ENCODE results near the gene ABCG2. TPM values are rescaled to one million over a fixed set of nuclear protein-coding genes. Genes with fewer than 3 reads are reported as not detected.

The ABCG2 gene
- total RNA-seq, 3 donors from 2014 or later (not counting 1 experiment from before 2014, with no cell fraction given), result 0.19 to 0.73 (median 0.61) TPM

GRCh38 chr4:88075336-88075735 is 83.1 kb downstream of the ABCG2 start:
- Mint-ChIP-seq H3K4me1 (no peaks in the 10 kb centered on the region), H3K9me3 (peaks cover 0 to 6% of the 10 kb centered on the region in 2 donors), H3K36me3 (peaks cover 26% of the 10 kb centered on the region), H3K4me3 (no peak overlapping the region), H3K27ac (no peak overlapping the region), H3K27me3 (ENCODE audit: low read depth in 2 of 2) (no peaks in the 10 kb centered on the region)
- intact Hi-C loops (cut with micrococcal nuclease), result no loop called here
- Histone ChIP-seq H3K4me1 (ENCODE audit: control insufficient read depth, insufficient read depth, low read length) (no peaks in the 10 kb centered on the region), H3K27me3 (ENCODE audit: control insufficient read depth, insufficient read depth, low read length) (no peaks in the 10 kb centered on the region), H3K9me3 (ENCODE audit: control insufficient read depth, insufficient read depth, low read length) (no peaks in the 10 kb centered on the region), H3K27ac (ENCODE audit: low read length) (no peak overlapping the region), H3K36me3 (ENCODE audit: control insufficient read depth, insufficient read depth, low read length) (peaks cover 14% of the 10 kb centered on the region), H3K4me3 (ENCODE audit: low read length) (no peak overlapping the region)
- TF ChIP-seq CTCF (IDR thresholded peaks at IDR 0.05), result no peak
- WGBS (ENCODE audit: insufficient coverage), result 97% methylated on average over 8 of the region's 9 CpGs
- no peak for ATAC-seq
- no peak for DNase-seq

GRCh38 chr4:88070031-88070430 is 88.4 kb downstream of the ABCG2 start:
- no peak overlapping the region for H3K4me3 ChIP-seq (ENCODE audit: low read length)
- no peaks in the 10 kb centered on the region for H3K27me3 Mint-ChIP-seq (ENCODE audit: low read depth in 2 of 2)
- no peaks in the 10 kb centered on the region for H3K27me3 ChIP-seq (ENCODE audit: control insufficient read depth, insufficient read depth, low read length)
- no peaks in the 10 kb centered on the region for H3K4me1 ChIP-seq (ENCODE audit: control insufficient read depth, insufficient read depth, low read length)
- H3K27ac Mint-ChIP-seq, result no peak overlapping the region
- peaks cover 32% of the 10 kb centered on the region for H3K36me3 Mint-ChIP-seq
- DNase-seq, result no peak
- no peak overlapping the region for H3K4me3 Mint-ChIP-seq
- H3K36me3 ChIP-seq (ENCODE audit: control insufficient read depth, insufficient read depth, low read length), result peaks cover 15% of the 10 kb centered on the region
- H3K4me1 Mint-ChIP-seq, result no peaks in the 10 kb centered on the region
- no peaks in the 10 kb centered on the region for H3K9me3 ChIP-seq (ENCODE audit: control insufficient read depth, insufficient read depth, low read length)
- TF ChIP-seq CTCF (IDR thresholded peaks at IDR 0.05), result no peak
- H3K9me3 Mint-ChIP-seq, result peaks cover 0 to 6% of the 10 kb centered on the region in 2 donors
- ATAC-seq, result no peak
- no CpG with 5 or more reads among the region's 1 CpG for WGBS (ENCODE audit: insufficient coverage)
- H3K27ac ChIP-seq (ENCODE audit: low read length), result no peak overlapping the region
- intact Hi-C loops (cut with micrococcal nuclease), result no loop called here

GRCh38 chr4:88064410-88064809 is 94.0 kb downstream of the ABCG2 start:
- no peak for TF ChIP-seq CTCF (IDR thresholded peaks at IDR 0.05)
- Histone ChIP-seq H3K4me1 (ENCODE audit: control insufficient read depth, insufficient read depth, low read length) (no peaks in the 10 kb centered on the region), H3K27ac (ENCODE audit: low read length) (no peak overlapping the region), H3K36me3 (ENCODE audit: control insufficient read depth, insufficient read depth, low read length) (peaks cover 11% of the 10 kb centered on the region), H3K9me3 (ENCODE audit: control insufficient read depth, insufficient read depth, low read length) (no peaks in the 10 kb centered on the region), H3K4me3 (ENCODE audit: low read length) (no peak overlapping the region), H3K27me3 (ENCODE audit: control insufficient read depth, insufficient read depth, low read length) (no peaks in the 10 kb centered on the region)
- Mint-ChIP-seq H3K27ac (no peak overlapping the region), H3K4me1 (no peaks in the 10 kb centered on the region), H3K36me3 (peaks cover 14% of the 10 kb centered on the region), H3K27me3 (ENCODE audit: low read depth in 2 of 2) (no peaks in the 10 kb centered on the region), H3K9me3 (no peaks in the 10 kb centered on the region), H3K4me3 (no peak overlapping the region)
- intact Hi-C loops (cut with micrococcal nuclease), result no loop called here
- ATAC-seq (no peak), DNase-seq (no peak)
- WGBS (ENCODE audit: insufficient coverage), result 87% methylated on average over 6 of the region's 6 CpGs

GRCh38 chr4:88063634-88064296 is 94.7 kb downstream of the ABCG2 start:
- H3K4me1 ChIP-seq (ENCODE audit: control insufficient read depth, insufficient read depth, low read length), result no peaks in the 10 kb centered on the region
- no peak for DNase-seq
- no peak for ATAC-seq
- no peak overlapping the region for H3K4me3 ChIP-seq (ENCODE audit: low read length)
- no peak overlapping the region for H3K4me3 Mint-ChIP-seq
- intact Hi-C loops (cut with micrococcal nuclease), result no loop called here
- H3K27me3 Mint-ChIP-seq (ENCODE audit: low read depth in 2 of 2), result no peaks in the 10 kb centered on the region
- peaks cover 11% of the 10 kb centered on the region for H3K36me3 ChIP-seq (ENCODE audit: control insufficient read depth, insufficient read depth, low read length)
- H3K36me3 Mint-ChIP-seq, result peaks cover 11% of the 10 kb centered on the region
- no peak overlapping the region for H3K27ac ChIP-seq (ENCODE audit: low read length)
- no peaks in the 10 kb centered on the region for H3K9me3 Mint-ChIP-seq
- 97% methylated on average over 5 of the region's 5 CpGs for WGBS (ENCODE audit: insufficient coverage)
- no peaks in the 10 kb centered on the region for H3K27me3 ChIP-seq (ENCODE audit: control insufficient read depth, insufficient read depth, low read length)
- no peaks in the 10 kb centered on the region for H3K9me3 ChIP-seq (ENCODE audit: control insufficient read depth, insufficient read depth, low read length)
- no peak overlapping the region for H3K27ac Mint-ChIP-seq
- TF ChIP-seq CTCF (IDR thresholded peaks at IDR 0.05), result no peak
- H3K4me1 Mint-ChIP-seq, result no peaks in the 10 kb centered on the region
